ENCODE results near the gene FAM107B.
A peak's percentile ranks its signal among the peaks of the same experiment; 100 is the strongest.
"Not testable (repeated sequence)": the region's sequence is repeated elsewhere in the genome, so short reads cannot be mapped to it uniquely, and the experiment has no call there.

The FAM107B gene

DNA sequence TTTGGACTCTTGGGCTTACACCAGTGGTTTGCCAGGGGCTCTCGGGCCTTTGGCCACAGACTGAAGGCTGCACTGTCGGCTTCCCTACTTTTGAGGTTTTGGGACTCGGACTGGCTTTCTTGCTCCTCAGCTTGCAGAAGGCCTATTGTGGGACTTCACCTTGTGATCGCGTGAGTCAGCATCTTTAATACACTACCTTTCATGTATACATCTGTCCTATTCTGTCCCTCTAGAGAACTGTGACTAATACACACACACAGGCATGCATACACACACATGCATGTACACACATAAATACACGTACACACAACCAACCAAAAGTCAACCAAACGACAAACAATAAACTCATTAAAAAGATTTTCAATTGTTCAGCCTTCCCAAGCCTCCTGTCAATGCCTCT is 86.5 kb downstream of the FAM107B start:
- not testable (repeated sequence) for DNase-seq

DNA sequence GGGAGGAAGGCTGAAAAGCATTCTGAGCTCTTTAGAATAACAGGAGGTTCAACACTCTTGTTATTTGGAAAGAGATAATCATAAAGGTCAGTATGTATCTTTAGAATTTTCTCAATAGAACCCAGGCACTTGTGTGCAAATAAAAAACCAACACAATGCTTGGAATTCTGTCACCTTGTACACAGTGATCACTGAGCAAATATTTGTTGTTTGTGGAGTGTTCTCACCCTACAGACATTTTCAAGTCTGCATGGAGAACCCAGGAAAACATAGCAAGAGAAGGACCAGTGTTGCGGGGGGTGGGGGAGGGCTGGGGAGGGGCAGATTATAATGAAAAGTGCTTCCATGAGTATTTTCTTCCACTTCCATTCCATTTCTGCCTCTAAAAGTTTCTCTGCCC is 87.4 kb downstream of the FAM107B start:
- no peak for DNase-seq

DNA sequence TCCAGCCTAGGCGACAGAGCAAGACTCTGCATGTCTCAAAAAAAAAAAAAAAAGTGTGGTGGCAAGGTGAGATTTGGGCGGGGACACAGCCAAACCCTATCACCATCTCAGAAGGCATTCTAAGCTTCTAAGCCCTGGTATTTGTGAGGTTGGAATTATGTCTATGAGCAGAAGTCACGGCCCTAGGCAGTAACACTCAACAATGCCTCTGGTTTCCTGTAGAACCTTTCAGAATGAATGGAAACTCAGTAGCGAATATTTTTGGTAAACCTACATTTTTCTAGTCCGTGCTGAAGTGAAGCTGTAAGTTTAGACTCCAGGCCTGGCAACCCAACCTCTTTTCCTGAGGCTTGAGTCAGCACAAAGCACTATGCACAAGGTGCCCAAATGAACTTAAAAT is 88.3 kb downstream of the FAM107B start:
- no peak for DNase-seq

DNA sequence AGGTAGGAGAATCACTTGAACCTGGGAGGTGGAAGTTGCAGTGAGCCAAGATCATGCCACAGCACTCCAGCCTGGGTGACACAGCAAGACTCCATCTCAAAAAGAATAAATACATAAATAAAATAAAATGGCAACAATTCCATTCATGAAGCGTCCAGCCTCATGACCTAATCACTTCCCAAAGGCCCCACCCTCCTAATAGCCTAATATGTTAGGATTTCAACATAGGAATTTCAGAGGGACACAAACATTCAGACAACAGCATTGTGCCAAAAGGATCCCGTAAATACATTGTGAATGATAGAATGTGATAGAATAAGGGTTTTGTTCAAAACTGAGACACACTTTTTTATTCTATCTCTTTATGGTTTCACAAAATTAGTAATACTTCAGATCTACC is 90.3 kb downstream of the FAM107B start:
- DNase-seq = no peak

DNA sequence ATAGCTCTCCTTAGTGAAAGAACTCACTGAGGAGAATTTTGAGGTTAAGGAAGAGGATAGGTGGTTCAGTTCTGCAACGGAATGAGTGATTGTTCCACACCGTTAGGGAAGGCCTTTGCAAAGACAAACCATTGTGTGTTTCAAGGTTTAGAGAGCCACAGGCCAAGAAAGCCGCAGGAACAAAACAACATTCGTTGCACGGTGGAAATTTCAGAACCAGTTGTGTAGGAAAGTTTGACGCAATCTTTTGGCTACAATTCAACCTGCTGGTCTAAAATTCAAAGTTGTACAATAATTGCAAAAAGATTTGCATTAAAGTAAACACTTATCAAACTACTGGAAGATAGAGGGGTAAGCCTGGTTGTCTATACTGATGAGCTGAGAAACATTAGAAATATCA is 91.4 kb downstream of the FAM107B start:
- no peak for DNase-seq

DNA sequence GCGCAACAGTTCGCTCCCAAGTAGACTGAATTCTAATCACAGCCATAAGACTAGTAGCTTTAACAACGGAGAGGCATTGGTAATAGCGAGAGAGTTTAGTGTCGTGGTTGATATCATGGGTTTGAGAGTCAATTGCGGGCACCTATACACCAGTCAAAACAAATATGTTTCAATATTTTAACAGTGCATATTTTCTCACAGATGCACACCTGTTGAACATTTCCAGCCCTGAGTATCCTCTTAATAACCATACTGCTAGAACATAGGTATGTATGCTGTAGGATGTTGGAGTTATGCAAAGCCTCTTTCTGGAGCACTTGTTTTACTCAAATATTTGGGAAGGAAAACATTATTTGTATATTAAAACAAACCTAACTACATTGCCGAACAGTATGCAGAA is 92.9 kb downstream of the FAM107B start:
- no peak for DNase-seq

DNA sequence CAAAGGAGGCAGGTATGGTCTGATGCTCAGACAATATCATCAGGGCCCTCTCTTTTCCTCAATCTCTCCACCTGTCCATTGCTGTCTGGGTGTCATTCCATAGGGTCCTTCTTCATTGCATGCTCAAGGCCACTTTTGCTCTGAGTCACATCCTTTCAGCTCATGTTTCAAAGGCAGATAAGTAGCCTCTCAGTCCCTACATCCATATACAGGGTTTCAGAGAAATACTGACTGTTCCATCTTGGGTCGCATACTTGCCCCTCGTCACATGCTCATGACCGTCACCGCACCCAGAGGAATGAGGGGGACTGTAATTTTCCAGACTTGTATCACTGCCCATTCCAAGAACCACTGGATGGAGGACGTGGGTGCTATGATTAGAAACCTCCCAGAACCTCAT is 93.4 kb downstream of the FAM107B start:
- DNase-seq = no peak

DNA sequence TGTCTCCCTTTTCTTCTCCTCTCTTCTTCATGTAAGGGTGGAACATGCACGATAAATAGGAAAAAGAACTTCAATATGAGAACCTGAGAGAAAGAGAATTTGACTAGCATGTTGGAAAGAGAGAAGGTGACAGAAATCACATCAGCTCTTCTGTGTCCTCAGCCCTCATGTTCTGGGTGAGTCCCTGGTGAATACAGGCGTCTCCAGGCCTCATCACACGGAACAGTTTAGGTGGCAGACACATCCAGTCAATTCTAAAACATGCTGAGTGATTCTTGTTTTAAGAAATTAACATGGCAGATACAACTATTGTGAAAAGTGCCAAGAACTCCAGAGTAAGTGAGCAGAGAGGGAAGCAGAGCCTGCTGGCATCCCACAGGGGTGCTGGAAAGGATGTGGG is 96.1 kb downstream of the FAM107B start:
- DNase-seq = no peak

DNA sequence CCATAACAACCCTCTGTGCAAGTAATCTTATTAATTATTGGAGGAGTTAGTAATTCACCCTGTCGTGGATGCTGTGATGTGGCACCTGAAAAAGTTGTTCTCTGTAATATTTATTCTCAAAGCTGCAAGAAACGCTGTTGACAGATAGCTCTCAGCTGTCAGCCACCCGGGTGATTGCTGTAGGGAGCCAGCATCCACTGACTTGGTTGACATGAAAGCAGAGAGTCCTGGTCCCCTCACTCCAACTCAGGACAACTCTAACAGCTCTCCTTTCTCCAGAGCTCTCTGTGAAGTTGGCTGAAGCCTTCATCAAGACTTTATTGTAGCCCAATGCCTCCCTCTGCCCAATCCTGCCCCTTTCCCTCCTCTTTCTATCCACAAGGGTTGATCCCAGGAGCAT is 98.0 kb downstream of the FAM107B start:
- no peak for DNase-seq

DNA sequence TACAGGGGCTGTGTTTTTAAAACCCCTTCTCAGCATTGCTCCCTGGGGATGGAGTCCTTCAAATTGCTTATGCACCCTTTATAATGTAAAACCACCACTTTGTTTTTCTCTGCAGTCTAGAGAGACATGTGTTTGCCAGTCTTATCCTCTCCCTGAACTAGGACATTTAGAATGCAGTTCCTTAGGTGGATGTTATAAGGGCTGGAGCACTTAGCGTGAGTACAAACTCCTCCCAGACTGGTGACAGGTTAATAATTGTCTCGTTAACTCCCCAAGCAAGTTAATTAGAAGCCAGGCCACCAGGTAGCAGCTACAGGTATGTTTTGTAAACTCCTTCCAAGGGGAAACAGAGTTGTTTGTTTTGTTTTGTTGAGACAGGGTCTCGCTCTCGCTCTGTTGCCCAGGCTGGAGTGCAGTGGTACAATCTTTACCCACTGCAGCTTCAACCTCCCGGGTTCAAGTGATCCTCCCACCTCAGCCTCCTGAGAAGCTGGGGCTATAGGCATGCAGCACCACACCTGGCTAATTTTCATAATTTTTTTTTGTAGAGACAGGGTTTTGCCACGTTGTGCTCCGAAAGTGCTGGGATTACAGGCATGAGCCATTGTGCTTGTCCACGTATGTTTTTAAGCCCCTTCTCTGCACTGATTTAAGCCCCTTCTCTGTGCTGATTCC is 100.2 kb downstream of the FAM107B start:
- DNase-seq = no peak

DNA sequence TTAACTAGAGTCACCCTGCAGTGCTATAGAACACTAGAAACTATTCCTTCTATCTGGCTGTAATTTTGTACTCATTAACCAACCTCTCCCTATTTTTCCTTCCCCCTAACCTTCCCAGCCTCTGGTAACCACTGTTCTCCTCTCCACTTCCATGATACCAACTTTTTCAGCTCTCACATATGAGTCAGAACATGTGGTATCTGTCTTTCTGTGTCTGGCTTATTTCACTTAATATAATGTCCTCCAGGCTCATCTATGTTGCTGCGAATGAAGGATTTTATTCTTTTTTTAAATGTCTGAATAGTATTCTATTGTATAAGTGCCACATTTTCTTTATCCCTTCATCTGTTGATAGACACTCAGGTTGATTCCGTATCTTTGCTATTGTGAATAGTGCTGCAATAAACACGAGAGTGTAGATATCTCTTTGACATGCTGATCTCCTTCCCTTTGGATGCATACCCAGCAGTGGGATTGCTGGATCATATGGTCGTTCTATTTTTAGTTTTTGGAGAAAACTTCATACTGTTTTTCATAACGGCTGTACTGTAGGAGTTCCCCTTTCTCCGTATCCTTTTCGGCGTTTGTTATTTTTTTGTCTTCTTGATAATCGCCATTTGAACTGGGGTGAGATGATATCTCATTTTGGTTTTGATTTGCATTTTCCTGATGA is 101.4 kb downstream of the FAM107B start:
- no peak for DNase-seq

DNA sequence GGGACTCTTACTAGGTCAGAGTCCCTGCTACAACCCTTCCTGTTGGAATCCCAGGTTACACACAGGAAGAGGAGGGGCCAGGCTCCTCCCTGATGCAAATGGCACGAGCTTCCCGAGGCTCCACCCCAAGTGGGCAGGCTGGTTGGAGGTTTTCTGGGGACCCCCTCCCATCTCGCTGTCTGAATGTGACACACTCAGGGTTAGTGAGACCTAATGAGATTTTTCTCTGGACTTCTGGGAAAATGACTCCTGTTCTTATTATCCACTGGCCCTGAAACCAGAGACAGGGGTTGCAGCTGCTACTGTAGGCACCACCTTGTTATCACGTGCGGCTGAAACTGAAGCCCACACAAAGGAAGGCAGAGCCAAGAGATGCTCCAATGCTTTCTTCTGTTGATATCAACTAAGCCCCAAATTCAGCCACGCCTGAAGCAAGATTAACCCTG is 103.3 kb downstream of the FAM107B start:
- DNase-seq = no peak

DNA sequence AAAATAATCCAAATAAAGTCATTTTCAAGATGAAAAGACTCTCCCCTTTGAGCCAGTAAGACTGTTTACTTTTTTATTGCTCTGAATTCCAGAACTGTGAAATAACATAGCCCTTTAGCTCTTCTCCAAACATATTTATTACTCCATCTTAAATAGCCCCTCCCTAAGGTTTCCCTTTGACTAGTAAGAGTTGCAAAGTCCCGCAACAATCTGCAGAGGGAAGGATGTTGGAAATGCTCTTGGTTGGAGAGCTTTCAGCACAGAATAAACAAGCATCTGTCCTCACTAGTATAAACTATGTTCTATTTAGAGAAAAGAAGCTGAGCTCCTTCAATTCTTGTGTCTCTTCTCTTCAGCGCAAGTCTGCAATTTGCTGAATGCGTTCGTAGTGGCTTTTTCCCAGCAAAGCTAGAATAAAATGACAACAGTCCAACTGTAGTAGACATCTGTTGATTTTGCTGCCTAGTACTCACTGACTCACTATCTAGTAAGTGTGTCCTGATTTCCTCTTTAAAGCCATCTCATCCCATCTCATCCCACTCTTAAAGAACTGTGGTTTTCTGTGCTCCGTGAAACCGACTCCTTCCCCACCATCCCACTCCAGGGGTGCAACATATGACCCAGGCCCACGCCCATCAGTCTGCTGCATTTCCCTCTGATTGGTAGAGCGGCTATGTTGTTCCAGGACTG is 104.0 kb downstream of the FAM107B start:
- DNase-seq = no peak

DNA sequence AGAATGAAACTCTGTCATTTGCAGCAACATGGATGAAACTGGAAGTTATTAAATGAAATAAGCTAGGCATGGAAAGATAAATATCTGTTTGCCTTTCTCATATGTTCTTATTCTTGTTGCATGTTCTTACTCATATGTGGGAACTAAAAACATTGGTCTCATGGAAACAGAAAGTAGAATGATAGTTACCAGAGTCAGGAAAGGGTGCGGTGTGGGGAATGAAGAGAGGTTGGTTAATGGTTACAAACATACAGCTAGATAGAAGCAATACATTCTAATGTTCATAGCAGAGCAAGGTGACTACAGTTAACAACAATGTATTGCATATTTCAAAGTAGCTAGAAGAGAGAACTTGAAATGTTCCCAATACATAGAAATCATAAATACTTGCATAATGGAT is 105.1 kb downstream of the FAM107B start:
- no peak for DNase-seq

DNA sequence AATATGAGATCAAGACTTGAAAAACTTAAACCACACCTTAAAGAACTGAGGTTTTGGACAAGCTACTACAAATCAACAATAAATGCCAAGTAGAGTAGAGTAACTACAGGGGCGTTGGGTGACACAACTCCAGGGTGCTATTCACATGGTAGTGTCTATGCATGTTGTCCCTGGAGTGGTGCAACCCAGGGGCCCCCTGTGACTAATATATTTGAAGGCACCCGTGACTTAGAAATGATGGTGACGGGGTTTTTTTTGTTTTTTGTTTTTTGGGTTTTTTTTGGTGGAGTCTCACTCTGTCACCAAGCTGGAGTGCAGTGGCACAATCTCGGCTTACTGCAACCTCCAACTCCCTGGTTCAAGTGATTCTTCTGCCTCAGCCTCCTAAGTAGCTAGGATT is 106.9 kb downstream of the FAM107B start:
- DNase-seq = no peak

DNA sequence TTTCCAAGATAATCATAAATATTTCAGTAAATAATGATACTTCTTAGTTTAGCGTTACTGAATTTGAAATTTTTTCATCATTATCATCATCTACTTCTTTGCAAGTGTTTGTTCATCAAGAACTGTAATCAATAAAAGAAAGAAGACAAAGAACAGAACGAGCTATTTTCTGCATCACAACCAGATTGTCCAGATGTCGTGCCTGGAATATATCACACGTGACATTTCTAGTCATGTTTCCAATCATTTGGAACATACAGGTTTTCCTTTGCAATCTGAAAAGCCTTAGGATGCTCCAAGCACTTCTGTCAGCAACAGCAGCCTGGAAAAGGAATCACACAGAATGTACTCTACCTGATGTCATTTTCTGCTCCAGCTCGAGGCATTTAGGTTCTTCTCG is 107.4 kb downstream of the FAM107B start:
- peak; percentile 5 for DNase-seq

DNA sequence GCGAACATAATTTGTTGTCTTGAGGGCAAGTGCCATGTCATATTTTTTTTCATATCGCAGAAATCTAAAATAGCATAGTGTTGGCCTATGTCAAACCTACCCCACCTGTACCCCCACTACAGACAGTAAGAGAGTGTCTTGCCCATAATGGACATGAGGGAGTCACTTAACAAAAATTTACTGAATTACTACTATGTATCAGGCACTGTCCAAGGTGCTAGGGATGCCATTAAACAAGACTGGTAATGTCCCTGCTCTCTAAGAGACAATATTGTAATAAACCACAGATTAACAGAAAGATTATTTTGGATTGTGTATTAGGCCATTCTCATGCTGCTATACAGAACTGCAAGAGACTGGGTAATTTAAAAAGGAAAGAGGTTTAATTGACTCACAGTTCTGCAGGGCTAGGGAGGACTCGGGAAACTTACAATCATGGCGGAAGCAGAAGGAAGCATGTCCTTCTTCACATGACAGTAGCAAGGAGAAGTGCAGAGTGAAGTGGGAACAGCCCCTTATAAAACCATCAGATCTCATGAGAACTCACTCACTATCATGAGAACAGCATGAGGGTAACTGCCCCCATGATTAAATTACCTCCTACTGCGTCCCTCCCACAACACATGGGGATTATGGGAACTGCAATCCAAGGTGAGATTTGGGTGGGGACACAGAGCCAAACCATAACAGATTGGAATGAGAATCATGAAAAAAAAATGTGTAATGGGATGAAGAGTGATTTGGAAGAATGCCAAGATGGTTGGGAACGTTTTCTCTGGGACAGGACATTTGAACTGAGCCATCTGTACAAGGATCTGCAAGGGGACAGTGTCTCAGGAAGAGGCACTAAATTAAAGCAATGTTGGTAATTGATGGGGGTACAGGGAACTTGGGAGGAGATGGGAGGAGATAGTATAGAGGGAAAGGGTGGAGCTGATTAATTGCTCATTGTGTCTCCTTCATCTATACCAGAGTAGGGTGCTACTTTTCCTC is 108.5 kb downstream of the FAM107B start:
- peak; percentile 7 for DNase-seq

DNA sequence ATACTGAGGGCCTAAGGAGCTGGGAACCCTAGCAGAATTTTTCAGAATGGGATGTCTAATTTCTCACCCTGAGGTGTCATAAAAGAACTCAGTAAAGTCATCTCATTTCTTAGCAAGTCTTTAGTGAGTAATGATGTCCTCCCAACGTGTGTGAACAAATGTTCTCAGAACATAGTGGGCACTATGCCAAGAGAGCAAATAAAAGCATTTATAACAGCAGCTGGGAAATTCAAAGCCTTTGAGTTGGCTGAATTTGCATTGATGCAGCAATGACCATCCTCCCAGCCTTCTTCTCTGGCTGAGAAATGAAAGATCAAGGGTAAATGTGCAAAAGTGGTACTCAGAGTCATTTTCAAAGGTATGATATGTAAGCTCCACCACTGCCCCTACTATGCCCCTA is 109.4 kb downstream of the FAM107B start:
- peak; percentile 75 for DNase-seq

DNA sequence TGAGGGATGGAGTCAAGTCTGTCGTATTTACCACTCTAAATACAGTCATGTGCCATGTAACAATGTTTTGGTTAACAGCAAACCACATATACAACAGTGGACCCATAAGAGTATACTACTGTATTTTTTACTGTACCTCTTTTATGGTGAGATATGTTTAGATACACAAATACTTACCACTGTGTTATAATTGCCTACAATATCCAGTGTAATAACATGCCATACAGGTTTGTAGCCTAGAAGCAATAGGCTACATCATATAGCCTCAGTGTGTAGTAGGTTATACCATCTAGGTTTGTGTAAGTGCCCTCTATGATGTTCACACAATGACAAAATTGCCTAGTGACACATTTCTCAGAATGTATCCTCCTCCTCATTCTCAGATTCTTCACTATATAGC is 110.4 kb downstream of the FAM107B start:
- no peak for DNase-seq

DNA sequence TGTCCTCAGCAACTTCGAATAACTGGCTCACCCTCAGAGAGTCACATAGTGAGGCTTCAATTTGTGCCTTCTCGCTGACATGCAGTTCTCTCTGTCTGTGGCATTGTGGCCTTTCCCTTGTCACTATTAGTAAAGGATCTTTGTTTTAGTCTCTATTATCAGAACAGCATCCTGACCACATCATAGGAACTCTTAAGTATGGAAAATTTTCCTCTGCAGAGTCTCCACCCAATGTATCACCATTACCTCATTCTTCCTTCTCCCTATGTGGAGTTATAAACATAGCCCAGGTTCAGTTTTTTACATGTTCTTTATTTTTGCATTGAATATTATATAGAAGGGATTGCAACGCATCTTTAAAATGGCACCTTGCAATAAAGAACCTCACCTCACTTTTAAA is 112.9 kb downstream of the FAM107B start:
- DNase-seq = no peak

DNA sequence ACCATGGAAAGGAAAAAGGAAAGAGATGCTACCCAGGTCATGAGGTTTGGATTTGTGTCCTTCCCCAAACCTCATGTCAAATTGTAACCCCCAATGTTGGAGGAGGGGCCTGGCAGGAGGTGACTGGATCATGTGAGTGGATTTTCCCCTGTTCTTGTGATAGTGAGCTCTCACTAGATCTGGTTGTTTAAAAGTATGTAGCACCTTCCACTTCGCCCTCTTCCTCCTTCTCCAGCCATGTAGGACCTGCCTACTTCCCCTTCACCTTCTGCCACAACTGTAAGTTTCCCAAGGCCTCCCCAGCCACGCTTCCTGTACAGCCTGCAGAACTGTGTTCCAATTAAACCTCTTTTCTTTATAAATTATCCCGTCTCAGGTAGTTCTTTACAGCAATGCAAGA is 113.9 kb downstream of the FAM107B start:
- DNase-seq = no peak

DNA sequence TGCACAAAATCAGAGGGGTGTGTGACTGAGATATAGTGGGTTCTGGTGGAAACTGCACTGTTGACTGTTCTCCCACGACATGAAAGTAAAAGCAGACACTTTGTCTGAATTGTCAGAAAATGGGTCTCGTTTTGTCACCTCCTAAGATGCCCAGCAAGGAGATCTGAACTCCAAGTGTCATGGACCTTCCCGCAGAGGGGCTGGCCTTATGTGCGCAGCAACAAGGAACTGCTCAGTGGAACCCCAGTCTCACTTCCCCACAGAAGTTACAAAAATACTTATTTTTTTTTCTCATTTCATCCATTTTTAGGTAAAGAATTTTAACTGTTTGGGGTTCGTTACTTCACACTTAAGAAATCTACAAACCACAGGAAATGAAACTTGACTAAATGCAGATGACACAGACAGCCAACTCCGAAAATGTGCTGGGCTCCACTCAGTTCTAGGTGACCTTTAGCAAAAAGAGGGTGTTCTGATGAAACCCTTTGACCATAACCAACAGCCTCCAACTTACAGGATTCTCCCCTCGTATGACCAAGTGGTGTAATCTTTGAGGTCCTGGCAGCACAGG is 115.0 kb downstream of the FAM107B start:
- DNase-seq = no peak

DNA sequence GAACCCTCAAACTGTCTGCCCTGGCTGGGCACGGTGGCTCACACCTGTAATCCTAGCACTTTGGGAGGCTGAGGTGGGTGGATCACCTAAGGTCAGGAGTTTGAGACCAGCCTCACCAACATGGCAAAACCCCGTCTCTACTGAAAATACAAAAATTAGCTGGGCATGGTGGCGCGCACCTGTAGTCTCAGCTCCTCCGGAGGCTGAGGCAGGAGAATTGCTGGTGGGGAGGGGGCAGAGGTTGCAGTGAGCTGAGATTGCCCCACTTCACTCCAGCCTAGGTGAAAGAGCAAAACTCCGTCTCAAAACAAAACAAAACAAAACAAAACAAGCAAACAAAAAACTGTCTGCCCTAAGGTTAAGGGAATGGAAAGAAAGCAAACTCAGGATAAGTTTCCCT is 115.6 kb downstream of the FAM107B start:
- not testable (repeated sequence) for DNase-seq

Data from NCI-H1694 (cell line).